ENCODE measurements around the gene C18orf54.

GRCh38 chr18:54316071-54316820 lies 41.5 kb upstream of the C18orf54 start:
- TF ChIP-seq, protein P1, sequence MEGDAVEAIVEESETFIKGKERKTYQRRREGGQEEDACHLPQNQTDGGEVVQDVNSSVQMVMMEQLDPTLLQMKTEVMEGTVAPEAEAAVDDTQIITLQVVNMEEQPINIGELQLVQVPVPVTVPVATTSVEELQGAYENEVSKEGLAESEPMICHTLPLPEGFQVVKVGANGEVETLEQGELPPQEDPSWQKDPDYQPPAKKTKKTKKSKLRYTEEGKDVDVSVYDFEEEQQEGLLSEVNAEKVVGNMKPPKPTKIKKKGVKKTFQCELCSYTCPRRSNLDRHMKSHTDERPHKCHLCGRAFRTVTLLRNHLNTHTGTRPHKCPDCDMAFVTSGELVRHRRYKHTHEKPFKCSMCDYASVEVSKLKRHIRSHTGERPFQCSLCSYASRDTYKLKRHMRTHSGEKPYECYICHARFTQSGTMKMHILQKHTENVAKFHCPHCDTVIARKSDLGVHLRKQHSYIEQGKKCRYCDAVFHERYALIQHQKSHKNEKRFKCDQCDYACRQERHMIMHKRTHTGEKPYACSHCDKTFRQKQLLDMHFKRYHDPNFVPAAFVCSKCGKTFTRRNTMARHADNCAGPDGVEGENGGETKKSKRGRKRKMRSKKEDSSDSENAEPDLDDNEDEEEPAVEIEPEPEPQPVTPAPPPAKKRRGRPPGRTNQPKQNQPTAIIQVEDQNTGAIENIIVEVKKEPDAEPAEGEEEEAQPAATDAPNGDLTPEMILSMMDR (IDR thresholded peaks at IDR 0.05), result no peak
- TF ChIP-seq POLR2AphosphoS5 (IDR thresholded peaks at IDR 0.05), result no peak
- TF ChIP-seq POLR2A (IDR thresholded peaks at IDR 0.05), result no peak
